Endothelial cell of umbilical vein (primary cell): Measurements from ENCODE around the gene NTN1. TPM values are rescaled to one million over a fixed set of nuclear protein-coding genes. Genes with fewer than 3 reads are reported as not detected.
A peak's percentile ranks its signal among the peaks of the same experiment; 100 is the strongest.

ENCODE experiments used
- BruUV-seq: library from RNA; stranded (reverse); fragments of 400-500 nt; replicated peaks from 2 replicates; lab custom pipeline; 2021; lab: Mats Ljungman, UMichigan
- CTCF ChIA-PET: fragments of 300-600, 350-600 bp; sonication (Branson Sonifier 250); formaldehyde crosslinking; loops from one replicate; lab custom pipeline; 2021; ENCODE audit warnings: antibody characterized with exemption, inconsistent platforms; lab: Charles Lee
- POLR2A ChIA-PET: fragments of 300-600, 350-600 bp; sonication (Branson Sonifier 250); formaldehyde crosslinking; loops from one replicate; lab custom pipeline; 2021; ENCODE audit warnings: antibody characterized with exemption, inconsistent platforms; lab: Charles Lee
- DNase-seq: peaks from one replicate; pipeline ENCODE4 v3.0.0-alpha.2; 2011; ENCODE audit warnings: low read depth, low spot score
- FAIRE-seq: peaks from 2 replicates; lab custom pipeline; 2011; peaks lifted over from hg19 to GRCh38; lab: Jason Lieb, UNC
- H2AFZ ChIP-seq: 2 replicates; pipeline ENCODE4 v1.6.0; 2012; ENCODE audit warnings: low read depth, low read length, control low read depth, inconsistent platforms
- H3K27ac ChIP-seq: 2 replicates; pipeline ENCODE4 v1.5.1; 2011; ENCODE audit warnings: low read depth, mild to moderate bottlenecking, control low read depth, low read length, moderate library complexity; ENCODE audit not compliant: insufficient read depth
- H3K27me3 ChIP-seq, 2 experiments: 2 replicates each; pipeline versions ENCODE4 v1.6.0 to v1.6.1; 2011; ENCODE audit warnings: low read length in 2 of 2, mixed read lengths in 1 of 2; ENCODE audit not compliant: control insufficient read depth in 2 of 2, insufficient read depth in 2 of 2
- H3K36me3 ChIP-seq, 2 experiments: 2 replicates in 1 of 2; 3 replicates in 1 of 2; pipeline ENCODE4 v1.5.1; 2011; ENCODE audit warnings: low read length in 2 of 2, mild to moderate bottlenecking in 1 of 2, moderate library complexity in 1 of 2; ENCODE audit not compliant: control insufficient read depth in 2 of 2, insufficient read depth in 2 of 2; ENCODE audit errors: extremely low read depth in 1 of 2
- H3K4me1 ChIP-seq: 3 replicates; pipeline ENCODE4 v1.5.1; 2011; ENCODE audit warnings: mild to moderate bottlenecking, low read length; ENCODE audit not compliant: control insufficient read depth, insufficient read depth; ENCODE audit errors: extremely low read depth
- H3K4me2 ChIP-seq: 2 replicates; pipeline ENCODE4 v1.6.1; 2011; ENCODE audit warnings: low read length, control low read depth, mixed read lengths; ENCODE audit not compliant: insufficient read depth
- H3K4me3 ChIP-seq, 3 experiments: fragments of 200-600 bp in 1 of 3; sonication (generic), shearing (Covaris generic) in 1 of 3; replicated peaks in 1 of 3; 2 replicates each; pipeline ENCODE4 v1.5.1; 2011 to 2016; ENCODE audit warnings: control low read depth in 3 of 3, low read length in 3 of 3, mild to moderate bottlenecking in 2 of 3, inconsistent platforms in 1 of 3, low read depth in 1 of 3, moderate library complexity in 1 of 3; ENCODE audit not compliant: insufficient read depth in 1 of 3
- H3K79me2 ChIP-seq: 2 replicates; pipeline ENCODE4 v1.6.0; 2012; ENCODE audit warnings: low read length, inconsistent platforms; ENCODE audit not compliant: control insufficient read depth, insufficient read depth
- H3K9ac ChIP-seq: replicated peaks from 2 replicates; pipeline ENCODE3; 2011; ENCODE audit warnings: low read length, control low read depth; ENCODE audit not compliant: insufficient read depth; ENCODE audit errors: extremely low read depth
- H3K9me1 ChIP-seq: replicated peaks from 3 replicates; pipeline ENCODE4 v1.6.0; 2011; ENCODE audit warnings: mild to moderate bottlenecking, low read length; ENCODE audit not compliant: control insufficient read depth, insufficient read depth; ENCODE audit errors: extremely low read depth
- H3K9me3 ChIP-seq: replicated peaks from 2 replicates; pipeline ENCODE4 v1.5.1; 2012; ENCODE audit warnings: low read length, inconsistent platforms; ENCODE audit not compliant: control insufficient read depth, insufficient read depth
- H4K20me1 ChIP-seq: replicated peaks from 2 replicates; pipeline ENCODE3; 2011; ENCODE audit warnings: mild to moderate bottlenecking, low read length; ENCODE audit not compliant: control insufficient read depth, insufficient read depth; ENCODE audit errors: extremely low read depth
- GATA2 ChIP-seq: IDR thresholded peaks from 2 replicates; pipeline ENCODE4 v1.7.0; 2011; ENCODE audit warnings: low read depth, mild to moderate bottlenecking, moderate library complexity, mixed read lengths, low read length; ENCODE audit not compliant: insufficient read length, insufficient read depth
- MYC ChIP-seq: IDR thresholded peaks from one replicate; pipeline ENCODE4 v1.6.1; 2011; ENCODE audit warnings: mild to moderate bottlenecking, low read depth, low read length
- POLR2A ChIP-seq: IDR thresholded peaks from 2 replicates; pipeline ENCODE4 v1.6.1; 2012; ENCODE audit warnings: low read depth, mild to moderate bottlenecking, control low read depth, low read length
- POLR2AphosphoS5 ChIP-seq: IDR thresholded peaks from 2 replicates; pipeline ENCODE4 v1.6.1; 2012; ENCODE audit warnings: low read depth, mild to moderate bottlenecking, control low read depth, low read length, moderate library complexity; ENCODE audit not compliant: insufficient read depth
- dilution Hi-C: fragments of 300-500 bp; cut with MboI; formaldehyde crosslinking; loops from one replicate; pipeline ENCODE4 v1.15.0; 2019; ENCODE audit warnings: low sequenced_read_pairs; ENCODE audit not compliant: extremely low pct_ligation_motif_present
- intact Hi-C: fragments of 100-400 bp; cut with micrococcal nuclease; formaldehyde crosslinking; loops from one replicate; pipeline ENCODE4 v1.10.0; 2022
- polyA plus RNA-seq, 4 experiments: library from polyadenylated mRNA; depleted of rRNA in 3 of 4; stranded (reverse) in 3 of 4; unstranded in 1 of 4; fragments of >200 nt; gene quantifications; 2 replicates each; pipeline versions ENCODE4 v1.2.1 to v1.2.3, GENCODE V29; 2011 to 2012; ENCODE audit warnings: missing spikeins in 1 of 4
- total RNA-seq: library from RNA; stranded (reverse); gene quantifications from 2 replicates; pipeline ENCODE4 v1.2.3, GENCODE V29; 2021
- TF ChIP-seq, protein P1 (sequence below): IDR thresholded peaks from 2 replicates; pipeline ENCODE4 v1.6.1; 2011; ENCODE audit not compliant: insufficient read depth, insufficient read length
- TF ChIP-seq, protein P2 (sequence below), 2 donors: IDR thresholded peaks; 1 replicate in 1 of 2; 2 replicates in 1 of 2; pipeline ENCODE4 v1.5.1; 2011; ENCODE audit warnings: low read length in 2 of 2, mild to moderate bottlenecking in 2 of 2, moderate library complexity in 2 of 2, control low read depth in 1 of 2, inconsistent platforms in 1 of 2, low read depth in 1 of 2; ENCODE audit not compliant: insufficient read depth in 1 of 2; ENCODE audit errors: extremely low read depth in 1 of 2

NTN1 gene
- total and polyA plus RNA-seq, 2 donors (not counting 3 experiments of a cell fraction or from before 2014, with no cell fraction given): 0.10 to 0.18 TPM

DNA sequence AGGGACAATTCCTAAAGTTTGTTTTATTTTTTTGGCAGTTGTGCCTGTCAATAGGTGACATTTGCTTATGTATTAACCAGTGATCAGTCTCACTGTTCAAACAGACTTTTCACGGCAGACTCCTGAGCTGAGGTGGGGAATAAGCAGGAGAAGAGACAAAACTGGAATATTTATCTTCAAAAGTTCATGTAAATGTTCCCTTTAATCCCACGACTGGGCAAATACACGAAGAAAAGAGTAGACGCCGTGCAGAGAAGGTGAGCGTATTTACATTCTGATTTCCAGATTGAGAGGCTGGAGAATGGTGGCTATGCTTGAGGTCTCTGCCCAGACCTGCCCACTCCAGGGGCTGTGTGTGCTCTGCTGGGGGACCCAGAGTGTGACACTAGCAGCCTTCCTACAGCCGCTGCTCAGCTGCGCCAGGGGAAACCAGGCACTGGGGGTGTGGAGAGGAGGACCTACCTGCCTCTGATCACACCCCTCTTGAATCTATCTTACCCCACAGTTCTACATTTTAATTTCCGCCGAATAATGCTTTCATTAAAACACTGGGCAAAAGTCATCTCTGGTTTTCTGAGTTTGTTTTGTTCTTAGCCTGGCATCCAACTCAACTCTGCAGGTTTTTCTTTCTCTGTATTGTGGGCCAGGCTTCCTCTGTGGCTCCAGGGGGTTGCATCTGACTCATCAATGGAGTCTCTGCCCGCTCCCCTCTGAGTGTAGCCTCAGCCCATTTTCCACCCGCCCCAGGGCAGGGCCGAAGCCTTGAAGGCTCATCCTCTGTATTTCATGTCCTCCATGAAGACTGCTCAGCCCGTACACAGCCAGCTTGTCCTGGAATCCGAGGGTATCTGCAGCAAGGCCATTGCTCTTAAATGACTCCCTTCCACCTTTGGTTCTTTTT lies 237.1 kb downstream of the NTN1 start:
- peak; percentile 38 for FAIRE-seq
- peak overlapping the region; percentile 4 for H3K27ac ChIP-seq

DNA sequence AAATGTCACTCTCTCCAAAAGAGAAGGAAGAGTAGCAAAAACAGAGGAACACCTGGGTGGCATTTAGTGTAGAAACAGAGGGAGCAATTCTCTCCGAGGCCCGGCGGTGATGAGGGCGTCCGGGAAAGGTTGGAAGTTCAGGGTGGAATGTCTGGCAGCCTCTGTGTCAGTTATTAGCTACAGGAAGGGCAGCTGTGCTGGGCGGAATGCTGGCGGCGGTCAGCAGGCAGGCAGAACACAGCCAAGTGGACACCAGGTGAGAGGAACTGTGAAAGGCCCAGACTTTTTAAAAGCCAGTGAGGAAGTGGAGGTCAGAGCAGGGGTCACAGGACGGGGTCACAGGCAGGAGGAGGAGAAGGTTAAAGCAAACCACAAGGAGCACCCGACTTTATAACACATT lies 238.1 kb downstream of the NTN1 start:
- Histone ChIP-seq H3K4me1 (peaks cover 8% of the 10 kb centered on the region), H3K9me1 (no peaks in the 10 kb centered on the region), H3K27me3 (no peaks in the 10 kb centered on the region), H3K4me2 (no peak overlapping the region), H3K9ac (no peak overlapping the region), H4K20me1 (no peaks in the 10 kb centered on the region), H3K9me3 (no peaks in the 10 kb centered on the region), H3K79me2 (no peaks in the 10 kb centered on the region), H3K27ac (peak overlapping the region; percentile 4), H2AFZ (no peak overlapping the region), H3K36me3 (no peaks in the 10 kb centered on the region), H3K4me3 (no peak overlapping the region)
- intact Hi-C loops (no loop called here), dilution Hi-C loops (no loop called here)
- BruUV-seq: no TSS peak
- TF ChIP-seq POLR2A (no peak), MYC (no peak), GATA2 (no peak), POLR2AphosphoS5 (peak; percentile 52)
- TF ChIP-seq, protein P1, sequence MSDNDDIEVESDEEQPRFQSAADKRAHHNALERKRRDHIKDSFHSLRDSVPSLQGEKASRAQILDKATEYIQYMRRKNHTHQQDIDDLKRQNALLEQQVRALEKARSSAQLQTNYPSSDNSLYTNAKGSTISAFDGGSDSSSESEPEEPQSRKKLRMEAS: no peak
- ChIA-PET POLR2A (no interaction called here), CTCF (interaction anchor here (1.2 to 1.4 kb wide), 3 partner anchors 9 to 262 kb away, joined by 4 to 6 read pairs (median 4); no protein-coding TSS in a partner anchor)
- DNase-seq (peak; percentile 75), FAIRE-seq (peak; percentile 77)

More for the DNA sequence above, 237.1 kb downstream of the NTN1 start:
- Histone ChIP-seq H3K4me3 (no peak overlapping the region), H3K4me1 (peaks cover 8% of the 10 kb centered on the region), H3K9ac (no peak overlapping the region), H3K9me1 (no peaks in the 10 kb centered on the region), H4K20me1 (no peaks in the 10 kb centered on the region), H3K27me3 (no peaks in the 10 kb centered on the region), H3K79me2 (no peaks in the 10 kb centered on the region), H3K36me3 (no peaks in the 10 kb centered on the region), H3K4me2 (no peak overlapping the region), H3K9me3 (no peaks in the 10 kb centered on the region), H2AFZ (no peak overlapping the region)
- TF ChIP-seq, protein P2, sequence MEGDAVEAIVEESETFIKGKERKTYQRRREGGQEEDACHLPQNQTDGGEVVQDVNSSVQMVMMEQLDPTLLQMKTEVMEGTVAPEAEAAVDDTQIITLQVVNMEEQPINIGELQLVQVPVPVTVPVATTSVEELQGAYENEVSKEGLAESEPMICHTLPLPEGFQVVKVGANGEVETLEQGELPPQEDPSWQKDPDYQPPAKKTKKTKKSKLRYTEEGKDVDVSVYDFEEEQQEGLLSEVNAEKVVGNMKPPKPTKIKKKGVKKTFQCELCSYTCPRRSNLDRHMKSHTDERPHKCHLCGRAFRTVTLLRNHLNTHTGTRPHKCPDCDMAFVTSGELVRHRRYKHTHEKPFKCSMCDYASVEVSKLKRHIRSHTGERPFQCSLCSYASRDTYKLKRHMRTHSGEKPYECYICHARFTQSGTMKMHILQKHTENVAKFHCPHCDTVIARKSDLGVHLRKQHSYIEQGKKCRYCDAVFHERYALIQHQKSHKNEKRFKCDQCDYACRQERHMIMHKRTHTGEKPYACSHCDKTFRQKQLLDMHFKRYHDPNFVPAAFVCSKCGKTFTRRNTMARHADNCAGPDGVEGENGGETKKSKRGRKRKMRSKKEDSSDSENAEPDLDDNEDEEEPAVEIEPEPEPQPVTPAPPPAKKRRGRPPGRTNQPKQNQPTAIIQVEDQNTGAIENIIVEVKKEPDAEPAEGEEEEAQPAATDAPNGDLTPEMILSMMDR (IDR thresholded peaks at IDR 0.05; ENCODE audit: extremely low read depth in 1 of 2, insufficient read depth in 1 of 2, low read depth in 1 of 2, low read length in 2 of 2): no peak
- DNase-seq: peak; percentile 20
- POLR2A ChIA-PET: no interaction called here
- BruUV-seq: no TSS peak
- intact Hi-C loops: no loop called here
- CTCF ChIA-PET: interaction anchor here (1.2 to 1.4 kb wide), 3 partner anchors 8 to 263 kb away, joined by 4 to 6 read pairs (median 4); no protein-coding TSS in a partner anchor
- dilution Hi-C loops: no loop called here
